WTC11 (cell line): ENCODE measurements around the gene CD82.

ENCODE experiments used
- CTCF ChIP-seq: fragments of 200-600 bp; IDR thresholded peaks from 2 replicates; pipeline ENCODE4 v1.8.0; 2022; ENCODE audit warnings: antibody characterized with exemption
- IRF2 ChIP-seq: sonication (generic); formaldehyde crosslinking; IDR thresholded peaks from 2 replicates; pipeline ENCODE4 v1.8.0; 2022; ENCODE audit warnings: low read depth, missing genetic modification reagents, borderline replicate concordance
- NR3C1 ChIP-seq: sonication (generic); formaldehyde crosslinking; conservative IDR thresholded peaks from 2 replicates; pipeline ENCODE4 v1.8.1; 2023; ENCODE audit warnings: low read depth, mild to moderate bottlenecking, missing genetic modification reagents
- PREB ChIP-seq: sonication (generic); formaldehyde crosslinking; IDR thresholded peaks from 2 replicates; pipeline ENCODE4 v1.8.1; 2022; ENCODE audit warnings: mild to moderate bottlenecking, missing genetic modification reagents, moderate library complexity, borderline replicate concordance
- SMAD3 ChIP-seq: sonication (generic); formaldehyde crosslinking; IDR thresholded peaks from 2 replicates; pipeline ENCODE4 v1.8.0; 2022; ENCODE audit warnings: missing genetic modification reagents, mild to moderate bottlenecking, borderline replicate concordance
- USF1 ChIP-seq: sonication (generic); formaldehyde crosslinking; IDR thresholded peaks from 2 replicates; pipeline ENCODE4 v1.8.0; 2022; ENCODE audit warnings: mild to moderate bottlenecking, missing genetic modification reagents

- TF ChIP-seq SMAD3 (CRISPR knock-in tag), result no peak
- no peak for TF ChIP-seq CTCF
- no peak for TF ChIP-seq IRF2
- TF ChIP-seq USF1 (CRISPR knock-in tag), result no peak
- no peak for TF ChIP-seq PREB (CRISPR knock-in tag)
- TF ChIP-seq NR3C1 (CRISPR knock-in tag), result no peak
Observed at GRCh38 chr11:44607987-44608386, 42.5 kb downstream of the CD82 start.
